HG02588 (cell line): ENCODE results near the gene EIF3D.

Experiments used
- ATAC-seq: cut with Tn5 transposase; IDR thresholded peaks from one replicate; pipeline ENCODE4 v1.9.1; 2021; ENCODE audit warnings: mild to moderate bottlenecking, moderate library complexity; ENCODE audit not compliant: unreplicated experiment

The EIF3D gene

GRCh38 chr22:36467946-36468345 is 61.0 kb downstream of the EIF3D start:
- no peak for ATAC-seq

GRCh38 chr22:36467042-36467810 is 61.7 kb downstream of the EIF3D start:
- ATAC-seq: no peak

- ATAC-seq: no peak
Observed at GRCh38 chr22:36466258-36466657, 62.7 kb downstream of the EIF3D start.

GRCh38 chr22:36465232-36466021 is 63.5 kb downstream of the EIF3D start:
- ATAC-seq: no peak

GRCh38 chr22:36464715-36465231 is 64.2 kb downstream of the EIF3D start:
- no peak for ATAC-seq

GRCh38 chr22:36463783-36464184 is 65.2 kb downstream of the EIF3D start:
- no peak for ATAC-seq

GRCh38 chr22:36461665-36462649 is 67.0 kb downstream of the EIF3D start:
- ATAC-seq: no peak
